Mesothelial cell of epicardium (in vitro differentiated cells): Measurements from ENCODE around the gene AKAP13. TPM values are rescaled to one million over a fixed set of nuclear protein-coding genes. Genes with fewer than 3 reads are reported as not detected.

Experiments
- DNase-seq, 2 experiments: peaks; one replicate each; pipeline ENCODE4 v3.0.0; 2021; ENCODE audit warnings: low spot score in 2 of 2; ENCODE audit not compliant: unreplicated experiment in 2 of 2
- H3K27ac Mint-ChIP-seq: 2 replicates; pipeline ENCODE4 v1.8.0; 2021; ENCODE audit warnings: mixed read lengths
- H3K27me3 Mint-ChIP-seq: 2 replicates; pipeline ENCODE4 v1.8.0; 2021; ENCODE audit warnings: low read depth, mixed read lengths
- H3K36me3 Mint-ChIP-seq: 2 replicates; pipeline ENCODE4 v1.8.0; 2021; ENCODE audit warnings: mixed read lengths
- H3K4me1 Mint-ChIP-seq: 2 replicates; pipeline ENCODE4 v1.8.0; 2021; ENCODE audit warnings: mixed read lengths
- H3K4me3 Mint-ChIP-seq: 2 replicates; pipeline ENCODE4 v1.8.0; 2021; ENCODE audit warnings: mild to moderate bottlenecking, moderate library complexity, mixed read lengths
- H3K9me3 Mint-ChIP-seq: 2 replicates; pipeline ENCODE4 v1.8.0; 2021; ENCODE audit warnings: mixed read lengths
- total RNA-seq: library from RNA; stranded (reverse); gene quantifications from 3 replicates; pipeline ENCODE4 v1.2.1, GENCODE V29; 2021
- TF ChIP-seq, protein P1 (sequence below): fragments of 200-600 bp; sonication (generic); IDR thresholded peaks from one replicate; pipeline ENCODE4 v1.5.0; 2021; ENCODE audit warnings: antibody characterized with exemption; ENCODE audit not compliant: unreplicated experiment

Gene AKAP13
- total RNA-seq, 1 donor from 2014 or later = 109 TPM

DNA sequence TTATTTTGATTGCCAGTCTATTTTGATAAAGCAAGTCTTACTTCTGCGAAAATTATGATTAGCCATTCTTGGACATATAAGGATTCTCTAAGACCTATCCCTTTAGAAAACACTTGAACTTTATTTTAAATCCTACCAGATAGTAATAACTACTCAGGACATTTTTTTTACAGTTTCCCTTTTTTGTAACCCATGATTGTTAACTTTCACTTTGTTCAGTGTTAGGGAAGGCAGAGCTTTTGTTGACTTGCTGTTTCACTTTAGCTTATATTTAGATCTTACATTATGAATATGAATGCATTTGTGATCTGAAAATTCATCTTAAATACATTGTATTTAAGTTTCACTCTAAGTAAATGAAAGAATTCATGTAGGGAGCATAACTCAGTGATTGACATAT lies 167.0 kb downstream of the AKAP13 start:
- peaks cover 19% of the 10 kb centered on the region for H3K36me3 Mint-ChIP-seq
- no peak overlapping the region for H3K4me3 Mint-ChIP-seq
- H3K9me3 Mint-ChIP-seq = no peaks in the 10 kb centered on the region
- peaks cover 10% of the 10 kb centered on the region for H3K4me1 Mint-ChIP-seq
- no peak overlapping the region for H3K27ac Mint-ChIP-seq
- no peaks in the 10 kb centered on the region for H3K27me3 Mint-ChIP-seq
- no peak for DNase-seq
- TF ChIP-seq, protein P1, sequence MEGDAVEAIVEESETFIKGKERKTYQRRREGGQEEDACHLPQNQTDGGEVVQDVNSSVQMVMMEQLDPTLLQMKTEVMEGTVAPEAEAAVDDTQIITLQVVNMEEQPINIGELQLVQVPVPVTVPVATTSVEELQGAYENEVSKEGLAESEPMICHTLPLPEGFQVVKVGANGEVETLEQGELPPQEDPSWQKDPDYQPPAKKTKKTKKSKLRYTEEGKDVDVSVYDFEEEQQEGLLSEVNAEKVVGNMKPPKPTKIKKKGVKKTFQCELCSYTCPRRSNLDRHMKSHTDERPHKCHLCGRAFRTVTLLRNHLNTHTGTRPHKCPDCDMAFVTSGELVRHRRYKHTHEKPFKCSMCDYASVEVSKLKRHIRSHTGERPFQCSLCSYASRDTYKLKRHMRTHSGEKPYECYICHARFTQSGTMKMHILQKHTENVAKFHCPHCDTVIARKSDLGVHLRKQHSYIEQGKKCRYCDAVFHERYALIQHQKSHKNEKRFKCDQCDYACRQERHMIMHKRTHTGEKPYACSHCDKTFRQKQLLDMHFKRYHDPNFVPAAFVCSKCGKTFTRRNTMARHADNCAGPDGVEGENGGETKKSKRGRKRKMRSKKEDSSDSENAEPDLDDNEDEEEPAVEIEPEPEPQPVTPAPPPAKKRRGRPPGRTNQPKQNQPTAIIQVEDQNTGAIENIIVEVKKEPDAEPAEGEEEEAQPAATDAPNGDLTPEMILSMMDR = no peak

DNA sequence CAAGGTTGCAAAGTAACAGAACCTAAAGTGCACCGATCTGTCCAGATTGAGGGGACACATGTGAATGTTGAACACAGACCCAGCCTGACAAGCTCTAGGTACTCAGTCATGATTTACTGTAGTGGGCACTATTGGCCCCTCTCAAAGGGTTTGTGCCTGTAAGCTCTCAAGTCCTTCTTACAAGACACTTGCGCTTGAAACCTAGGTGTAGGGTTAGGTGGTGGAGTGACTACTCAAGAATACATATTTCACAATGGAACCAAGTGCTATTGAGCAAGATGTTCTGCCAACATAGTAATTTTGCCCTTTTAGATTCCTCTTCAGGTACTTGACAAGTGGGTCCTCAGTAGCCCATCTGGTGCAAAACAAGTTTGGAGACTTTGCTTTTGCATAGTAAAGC lies 169.9 kb downstream of the AKAP13 start:
- no peak overlapping the region for H3K4me3 Mint-ChIP-seq
- H3K27me3 Mint-ChIP-seq = no peaks in the 10 kb centered on the region
- TF ChIP-seq, protein P1 = no peak
- H3K9me3 Mint-ChIP-seq = no peaks in the 10 kb centered on the region
- peaks cover 16% of the 10 kb centered on the region for H3K36me3 Mint-ChIP-seq
- H3K4me1 Mint-ChIP-seq = peaks cover 5% of the 10 kb centered on the region
- H3K27ac Mint-ChIP-seq = no peak overlapping the region
- no peak for DNase-seq

DNA sequence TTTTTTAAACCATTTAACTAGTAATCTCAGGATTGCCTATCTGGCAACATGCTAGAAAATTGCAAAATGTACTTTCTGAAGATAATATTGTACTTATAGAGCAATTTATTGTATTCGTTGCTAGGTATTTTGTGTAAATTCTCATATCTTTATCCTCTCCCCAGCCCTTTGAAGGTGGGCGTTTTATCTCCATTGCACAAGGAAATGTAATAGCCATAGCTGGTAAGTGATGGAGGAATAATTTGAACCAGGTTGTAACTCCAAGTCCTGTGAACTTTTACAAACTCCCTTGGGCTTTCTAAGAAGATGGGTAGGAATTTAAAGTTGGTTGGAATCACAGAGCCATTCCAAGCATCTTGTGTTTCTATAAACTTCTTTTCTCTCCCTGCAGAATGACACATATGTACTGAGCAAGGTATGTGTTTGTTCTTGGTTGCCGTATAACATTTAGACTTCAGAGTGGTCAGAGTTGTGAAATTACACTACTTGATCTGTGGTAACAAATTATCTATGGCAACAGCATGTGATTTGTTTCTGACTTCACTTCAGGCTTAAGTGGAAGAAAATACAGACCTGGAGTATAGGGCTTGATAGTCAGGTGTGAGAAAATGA lies 170.9 kb downstream of the AKAP13 start:
- no peaks in the 10 kb centered on the region for H3K9me3 Mint-ChIP-seq
- H3K27me3 Mint-ChIP-seq = no peaks in the 10 kb centered on the region
- H3K27ac Mint-ChIP-seq = no peak overlapping the region
- H3K4me1 Mint-ChIP-seq = peaks cover 5% of the 10 kb centered on the region
- no peak for DNase-seq
- peaks cover 12% of the 10 kb centered on the region for H3K36me3 Mint-ChIP-seq
- TF ChIP-seq, protein P1 = no peak
- no peak overlapping the region for H3K4me3 Mint-ChIP-seq

DNA sequence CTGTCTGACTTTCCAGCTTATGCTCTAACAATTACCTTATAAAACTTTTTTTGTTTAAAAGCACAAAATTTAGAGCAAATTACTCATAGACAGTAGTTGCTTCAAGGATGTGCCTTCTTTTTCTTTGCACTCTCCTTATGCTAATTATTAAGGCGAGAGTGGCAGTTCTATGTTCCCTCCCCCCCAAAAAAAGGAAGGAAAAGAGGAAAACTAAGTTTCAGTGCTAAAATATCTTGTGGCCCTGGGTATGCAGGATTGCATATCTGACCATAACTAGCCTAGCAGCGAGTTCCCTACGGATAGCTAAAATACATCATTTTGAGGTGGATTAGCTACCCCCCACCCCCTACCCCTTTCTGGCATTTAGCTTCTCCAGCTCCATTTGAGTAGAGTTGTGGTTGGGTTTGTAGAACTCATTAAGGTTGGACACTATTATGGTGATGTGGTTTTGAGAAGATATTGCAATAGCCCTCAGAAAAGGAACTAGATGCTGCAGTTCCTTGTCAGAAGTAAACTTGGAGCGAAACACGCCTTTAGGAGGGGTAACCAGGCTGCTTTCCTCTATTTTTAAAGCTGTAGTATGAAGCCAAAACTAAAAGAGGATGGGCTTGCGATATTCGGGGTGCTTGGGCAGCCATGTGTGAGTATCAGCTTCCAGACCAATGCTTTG lies 174.6 kb downstream of the AKAP13 start:
- Mint-ChIP-seq H3K9me3 (no peaks in the 10 kb centered on the region), H3K4me1 (peaks cover 23% of the 10 kb centered on the region), H3K27me3 (no peaks in the 10 kb centered on the region), H3K36me3 (peaks cover 10% of the 10 kb centered on the region), H3K27ac (no peak overlapping the region), H3K4me3 (no peak overlapping the region)
- no peak for DNase-seq
- TF ChIP-seq, protein P1 = no peak

DNA sequence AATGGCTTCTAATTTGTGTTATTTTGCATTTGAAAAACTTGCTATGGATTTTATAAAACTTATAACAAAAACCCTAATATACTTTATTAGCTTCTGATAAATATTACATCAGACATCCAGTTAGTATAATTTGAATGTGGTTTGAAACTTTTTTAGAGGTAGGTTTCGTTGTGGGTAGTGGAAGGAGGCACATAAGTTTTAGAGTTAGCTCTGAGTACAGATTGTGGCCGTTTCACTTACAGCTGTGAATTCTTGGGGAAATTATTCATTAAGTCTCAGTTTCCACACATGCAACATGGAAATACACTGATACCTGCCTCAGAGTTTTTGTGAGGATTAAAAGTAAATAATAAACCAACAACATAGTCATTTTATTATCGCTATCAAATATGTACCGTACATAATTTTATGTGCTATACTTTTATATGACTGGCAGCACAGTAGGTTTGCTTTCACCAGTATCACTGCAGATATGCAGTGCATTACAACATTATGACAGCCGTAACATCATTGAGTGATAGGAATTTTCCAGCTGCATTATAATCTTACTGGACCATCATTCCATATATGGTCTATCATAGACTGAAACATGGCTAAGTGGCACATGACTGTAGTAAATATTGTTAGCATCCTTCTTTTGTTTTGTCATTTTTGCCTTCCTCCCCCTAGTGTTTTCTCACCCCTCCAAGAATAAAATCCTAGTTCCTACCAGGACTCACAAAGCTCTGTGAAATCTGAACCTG lies 175.6 kb downstream of the AKAP13 start:
- H3K9me3 Mint-ChIP-seq = no peaks in the 10 kb centered on the region
- no peak overlapping the region for H3K27ac Mint-ChIP-seq

More for the DNA sequence above, 175.6 kb downstream of the AKAP13 start:
- TF ChIP-seq, protein P1 = no peak
- H3K4me3 Mint-ChIP-seq = no peak overlapping the region
- H3K27me3 Mint-ChIP-seq = no peaks in the 10 kb centered on the region
- peaks cover 10% of the 10 kb centered on the region for H3K36me3 Mint-ChIP-seq
- peaks cover 21% of the 10 kb centered on the region for H3K4me1 Mint-ChIP-seq
- no peak for DNase-seq
